HFF-Myc (cell line): ENCODE measurements around the gene WDR49.

Experiments
- DNase-seq: peaks from one replicate; pipeline ENCODE4 v3.0.0-alpha.2; 2011; ENCODE audit warnings: low read depth; ENCODE audit errors: extremely low read depth
- H3K4me3 ChIP-seq: replicated peaks from 2 replicates; pipeline ENCODE4 v1.5.1; 2011; ENCODE audit warnings: low read depth, mild to moderate bottlenecking, control low read depth, low read length
- CTCF ChIP-seq: IDR thresholded peaks from 2 replicates; pipeline ENCODE4 v1.5.1; 2012; ENCODE audit warnings: mild to moderate bottlenecking, low read depth, low read length, control low read depth; ENCODE audit errors: missing control alignments

Gene WDR49

DNA sequence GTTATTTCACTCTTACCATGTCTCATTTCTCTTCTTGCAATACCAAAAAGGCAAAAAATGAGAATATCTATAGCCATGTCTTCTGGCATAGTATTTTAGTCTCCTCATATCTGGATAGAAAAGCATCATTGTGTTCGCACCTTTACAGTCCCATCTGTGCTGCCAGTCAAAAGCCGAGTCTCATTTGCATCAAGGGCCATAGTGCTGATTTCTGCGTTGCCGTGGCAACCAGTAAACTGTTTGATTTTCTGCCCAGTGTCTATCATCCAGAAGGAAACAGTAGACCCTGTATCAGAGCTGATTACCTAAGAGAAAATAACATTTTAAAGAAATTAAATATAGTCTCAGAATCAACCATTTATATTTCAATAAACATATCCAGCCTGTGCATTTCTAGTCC lies 93.8 kb downstream of the WDR49 start:
- no peak for TF ChIP-seq CTCF
- no peak for DNase-seq

DNA sequence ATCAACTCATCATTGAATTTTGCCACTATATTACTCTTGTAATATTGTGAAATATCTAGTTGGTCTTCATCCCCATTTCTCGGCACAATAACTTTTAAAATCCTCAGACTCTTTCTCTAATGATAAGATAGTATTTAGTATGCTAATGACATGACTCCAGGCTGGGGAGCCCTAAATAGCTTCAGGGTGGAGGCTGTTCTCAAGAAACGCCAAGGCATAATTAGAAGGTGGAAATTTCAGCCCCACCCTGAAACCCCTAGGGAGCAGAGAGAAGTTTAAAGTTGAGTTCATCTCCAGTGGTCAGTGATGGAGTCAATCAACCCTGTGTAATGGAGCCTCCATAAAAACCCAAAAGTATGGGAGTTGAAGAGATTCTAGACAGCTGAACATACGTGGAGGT lies 98.8 kb downstream of the WDR49 start:
- no peak for DNase-seq
- no peak overlapping the region for H3K4me3 ChIP-seq
- TF ChIP-seq CTCF, result no peak

More for the DNA sequence above, 93.8 kb downstream of the WDR49 start:
- H3K4me3 ChIP-seq, result no peak overlapping the region

DNA sequence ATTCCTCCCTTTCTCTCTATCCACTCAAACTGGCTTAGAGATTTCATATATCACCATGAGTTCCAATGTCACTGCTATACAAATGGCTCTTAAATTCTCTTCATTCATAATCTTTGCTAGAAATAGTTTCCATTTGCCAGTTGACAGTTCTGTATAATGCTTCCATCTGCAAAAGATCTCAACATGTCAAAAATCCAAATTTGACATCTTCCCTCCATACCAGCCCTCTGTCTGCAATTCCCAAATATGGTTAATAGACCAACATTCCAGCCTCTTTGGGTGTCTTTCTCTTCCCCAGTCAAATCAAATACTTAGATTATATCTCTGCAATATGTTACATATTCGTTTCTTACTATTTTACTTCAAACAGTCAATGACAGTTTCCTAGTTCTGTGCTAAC lies 115.7 kb downstream of the WDR49 start:
- no peak for DNase-seq
- no peak overlapping the region for H3K4me3 ChIP-seq
- TF ChIP-seq CTCF, result no peak

DNA sequence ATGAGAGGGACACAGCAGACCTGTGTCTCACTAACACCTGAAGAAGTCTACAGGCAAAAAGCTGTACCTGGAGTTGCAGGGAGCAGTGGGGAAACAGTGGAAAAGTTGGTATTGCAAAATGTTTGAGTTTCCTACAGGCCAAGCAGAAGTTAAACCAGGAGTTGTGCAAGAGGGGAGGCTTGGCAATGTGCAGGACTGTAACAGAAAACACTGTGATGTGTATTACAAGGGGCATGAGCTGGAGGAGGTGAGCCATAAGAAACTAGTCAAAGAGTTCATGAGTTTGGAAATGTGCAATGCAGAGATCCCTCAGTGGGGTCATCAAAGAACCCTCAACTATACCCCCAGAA lies 132.8 kb downstream of the WDR49 start:
- no peak for DNase-seq
- no peak overlapping the region for H3K4me3 ChIP-seq
- TF ChIP-seq CTCF, result no peak

DNA sequence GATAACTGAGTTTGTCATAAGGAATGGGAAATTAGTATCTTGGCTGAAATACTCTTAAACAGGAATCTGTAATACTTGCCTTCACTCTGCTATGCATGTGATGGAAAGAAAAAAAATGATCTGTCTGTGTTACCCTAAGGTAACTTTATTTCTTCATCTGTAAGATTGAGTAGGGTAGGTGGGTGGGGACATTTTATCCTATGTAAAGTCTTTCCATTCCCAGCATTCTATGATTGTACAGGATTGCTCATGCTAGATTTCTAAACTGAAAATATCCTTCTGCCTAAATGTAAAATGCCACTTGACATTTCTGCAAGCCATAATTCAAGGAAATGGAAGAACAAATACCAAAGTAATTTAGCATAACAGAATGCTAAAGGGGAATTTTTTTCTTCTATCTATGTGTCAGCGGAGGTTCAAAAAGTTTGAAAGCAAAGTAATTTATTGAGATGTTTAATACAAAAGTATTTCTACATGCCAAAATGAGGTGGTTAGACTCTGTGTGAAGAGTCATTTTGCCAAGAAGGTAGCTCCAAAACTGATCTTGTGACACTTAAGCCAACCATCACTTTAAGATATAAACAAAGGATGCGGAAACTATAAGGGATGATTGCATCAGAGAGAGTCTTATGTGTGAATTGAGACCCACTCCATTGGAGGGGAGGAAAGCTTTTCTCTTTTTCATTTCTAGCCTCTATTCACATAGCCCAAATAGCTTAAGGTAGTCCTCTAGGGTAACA lies 133.3 kb downstream of the WDR49 start:
- H3K4me3 ChIP-seq, result no peak overlapping the region
- no peak for TF ChIP-seq CTCF

DNA sequence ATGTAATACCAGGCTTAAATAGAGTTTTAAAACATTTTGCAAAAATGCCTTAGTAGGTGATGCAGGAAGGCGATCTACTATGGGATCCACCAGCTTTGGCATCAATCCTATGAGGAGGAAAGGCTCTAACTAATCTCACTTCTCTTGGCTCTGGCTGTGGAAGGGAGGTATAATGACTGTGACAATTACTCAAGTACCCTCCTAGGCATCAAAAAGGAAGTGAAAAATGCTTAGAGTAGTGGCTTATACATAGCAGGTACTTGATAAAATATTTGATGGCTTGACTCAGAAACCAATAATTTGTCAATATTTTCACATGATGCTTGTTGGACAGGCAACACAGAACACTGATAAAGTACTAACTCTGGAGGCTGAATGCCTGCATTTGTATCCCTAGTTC lies 145.8 kb downstream of the WDR49 start:
- TF ChIP-seq CTCF, result no peak
- no peak overlapping the region for H3K4me3 ChIP-seq
- no peak for DNase-seq

More for the DNA sequence above, 133.3 kb downstream of the WDR49 start:
- DNase-seq, result no peak

GRCh38 chr3:167502401-167502800 lies 151.3 kb downstream of the WDR49 start:
- no peak for DNase-seq
- TF ChIP-seq CTCF, result no peak
- H3K4me3 ChIP-seq, result no peak overlapping the region
